Measurements from ENCODE around the gene TRIP13. TPM values are rescaled to one million over a fixed set of nuclear protein-coding genes. Genes with fewer than 3 reads are reported as not detected.

Gene TRIP13
- total and polyA plus RNA-seq, 2 experiments from 2014 or later = 10.4 to 12.4 TPM

DNA sequence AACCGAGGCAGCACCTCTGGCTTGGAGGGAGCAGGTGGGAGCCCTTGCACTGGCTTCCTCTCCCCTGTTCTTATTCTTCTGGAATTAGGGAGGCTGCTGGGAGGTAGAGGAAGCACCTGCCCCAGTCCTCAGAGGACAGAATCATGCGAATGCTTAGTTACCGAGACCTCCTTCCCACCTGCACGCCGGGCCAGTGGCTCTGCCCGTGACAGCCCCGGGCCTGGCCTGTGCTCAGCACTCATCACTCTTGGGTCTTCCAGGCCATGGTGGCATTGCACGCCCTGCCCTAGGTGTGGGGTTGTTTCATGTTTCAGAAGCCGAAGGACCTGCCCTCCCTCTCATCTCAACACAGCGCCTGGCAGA, 70.6 kb downstream of the TRIP13 start:
- Histone ChIP-seq H3K9me3 (ENCODE audit: low read depth) (no peaks in the 10 kb centered on the region), H3K36me3 (no peaks in the 10 kb centered on the region), H3K4me3 (no peak overlapping the region), H3K27ac (no peak overlapping the region), H3K4me1 (ENCODE audit: low read depth) (no peaks in the 10 kb centered on the region), H3K27me3 (no peaks in the 10 kb centered on the region)
- DNase-seq (ENCODE audit: low read depth in 1 of 2, low spot score in 1 of 2) = no peak
- TF ChIP-seq, protein P1, sequence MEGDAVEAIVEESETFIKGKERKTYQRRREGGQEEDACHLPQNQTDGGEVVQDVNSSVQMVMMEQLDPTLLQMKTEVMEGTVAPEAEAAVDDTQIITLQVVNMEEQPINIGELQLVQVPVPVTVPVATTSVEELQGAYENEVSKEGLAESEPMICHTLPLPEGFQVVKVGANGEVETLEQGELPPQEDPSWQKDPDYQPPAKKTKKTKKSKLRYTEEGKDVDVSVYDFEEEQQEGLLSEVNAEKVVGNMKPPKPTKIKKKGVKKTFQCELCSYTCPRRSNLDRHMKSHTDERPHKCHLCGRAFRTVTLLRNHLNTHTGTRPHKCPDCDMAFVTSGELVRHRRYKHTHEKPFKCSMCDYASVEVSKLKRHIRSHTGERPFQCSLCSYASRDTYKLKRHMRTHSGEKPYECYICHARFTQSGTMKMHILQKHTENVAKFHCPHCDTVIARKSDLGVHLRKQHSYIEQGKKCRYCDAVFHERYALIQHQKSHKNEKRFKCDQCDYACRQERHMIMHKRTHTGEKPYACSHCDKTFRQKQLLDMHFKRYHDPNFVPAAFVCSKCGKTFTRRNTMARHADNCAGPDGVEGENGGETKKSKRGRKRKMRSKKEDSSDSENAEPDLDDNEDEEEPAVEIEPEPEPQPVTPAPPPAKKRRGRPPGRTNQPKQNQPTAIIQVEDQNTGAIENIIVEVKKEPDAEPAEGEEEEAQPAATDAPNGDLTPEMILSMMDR (IDR thresholded peaks at IDR 0.05; ENCODE audit: low read depth, low read length) = no peak

DNA sequence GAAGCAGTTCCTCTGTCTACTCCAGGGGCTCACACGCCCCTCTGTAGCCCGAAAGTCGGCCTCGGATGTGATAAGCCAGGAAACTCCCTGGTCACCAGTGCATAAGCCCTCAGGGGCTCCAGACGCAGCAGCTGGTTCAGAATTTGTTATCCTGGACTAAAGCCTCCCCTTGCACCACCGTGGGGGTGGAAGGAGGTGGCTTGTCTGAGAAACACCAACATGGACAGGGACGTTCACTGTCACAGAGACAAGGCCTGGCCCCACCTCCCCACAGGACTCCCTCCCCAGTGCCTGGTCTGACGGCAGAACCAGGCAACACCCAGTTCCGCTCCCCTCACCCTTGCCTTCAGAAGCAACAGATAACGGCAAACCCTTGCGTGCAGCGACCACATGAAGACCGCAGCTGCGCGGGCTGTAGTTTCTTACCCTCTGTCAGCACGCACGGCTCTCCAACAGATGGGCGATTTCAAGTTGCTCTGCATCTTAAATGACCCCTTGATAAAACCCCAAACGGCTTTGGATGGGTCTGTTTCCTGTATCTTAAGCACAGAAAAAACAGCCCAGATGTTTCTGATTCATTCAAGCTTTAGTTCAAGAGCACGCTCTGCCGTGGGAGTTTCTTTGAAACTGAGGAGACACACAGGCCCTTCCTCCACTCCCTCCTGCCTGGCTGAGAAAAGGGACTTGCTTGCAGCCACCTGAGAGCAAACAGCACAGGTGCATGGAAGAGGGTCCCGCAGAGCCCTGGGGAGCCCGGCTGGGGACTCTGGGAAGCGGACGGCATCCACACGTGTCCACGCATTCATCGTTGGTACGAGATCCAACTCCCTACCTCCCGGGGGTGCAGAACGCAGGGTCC, 71.2 kb downstream of the TRIP13 start:
- H3K27me3 ChIP-seq = no peaks in the 10 kb centered on the region
- H3K27ac ChIP-seq = no peak overlapping the region
- DNase-seq (ENCODE audit: low read depth in 1 of 2, low spot score in 1 of 2) = peak in 1 of 2 donors; percentile 97
- H3K36me3 ChIP-seq = no peaks in the 10 kb centered on the region
- TF ChIP-seq, protein P1 (IDR thresholded peaks at IDR 0.05; ENCODE audit: low read depth, low read length) = no peak
- H3K4me3 ChIP-seq = no peak overlapping the region
- H3K9me3 ChIP-seq (ENCODE audit: low read depth) = no peaks in the 10 kb centered on the region
- H3K4me1 ChIP-seq (ENCODE audit: low read depth) = no peaks in the 10 kb centered on the region

DNA sequence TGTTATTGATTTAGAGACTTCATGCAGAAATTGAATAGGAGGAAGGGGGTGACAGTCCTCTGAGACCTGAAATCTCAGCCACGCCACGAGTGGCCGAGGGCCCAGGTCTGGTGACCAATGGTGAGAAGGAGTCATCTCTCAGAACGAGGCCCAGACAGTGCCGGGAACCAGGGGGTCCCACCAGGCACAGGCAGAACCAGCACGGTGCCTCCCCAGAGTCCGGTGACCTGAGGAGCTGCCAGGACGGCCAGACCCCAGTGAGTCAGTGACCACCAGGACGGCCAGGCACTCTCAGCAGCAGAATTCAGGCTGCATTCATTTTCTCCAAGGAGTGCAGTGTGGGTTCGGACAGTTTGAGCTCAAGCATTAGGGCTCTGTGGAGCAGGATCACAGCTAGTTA, 72.1 kb downstream of the TRIP13 start:
- H3K36me3 ChIP-seq = no peaks in the 10 kb centered on the region
- no peaks in the 10 kb centered on the region for H3K4me1 ChIP-seq (ENCODE audit: low read depth)
- DNase-seq (ENCODE audit: low read depth in 1 of 2, low spot score in 1 of 2) = peak in 1 of 2 donors; percentile 42
- H3K9me3 ChIP-seq (ENCODE audit: low read depth) = no peaks in the 10 kb centered on the region
- TF ChIP-seq, protein P1 (IDR thresholded peaks at IDR 0.05; ENCODE audit: low read depth, low read length) = no peak
- no peak overlapping the region for H3K27ac ChIP-seq
- H3K4me3 ChIP-seq = no peak overlapping the region
- H3K27me3 ChIP-seq = no peaks in the 10 kb centered on the region

DNA sequence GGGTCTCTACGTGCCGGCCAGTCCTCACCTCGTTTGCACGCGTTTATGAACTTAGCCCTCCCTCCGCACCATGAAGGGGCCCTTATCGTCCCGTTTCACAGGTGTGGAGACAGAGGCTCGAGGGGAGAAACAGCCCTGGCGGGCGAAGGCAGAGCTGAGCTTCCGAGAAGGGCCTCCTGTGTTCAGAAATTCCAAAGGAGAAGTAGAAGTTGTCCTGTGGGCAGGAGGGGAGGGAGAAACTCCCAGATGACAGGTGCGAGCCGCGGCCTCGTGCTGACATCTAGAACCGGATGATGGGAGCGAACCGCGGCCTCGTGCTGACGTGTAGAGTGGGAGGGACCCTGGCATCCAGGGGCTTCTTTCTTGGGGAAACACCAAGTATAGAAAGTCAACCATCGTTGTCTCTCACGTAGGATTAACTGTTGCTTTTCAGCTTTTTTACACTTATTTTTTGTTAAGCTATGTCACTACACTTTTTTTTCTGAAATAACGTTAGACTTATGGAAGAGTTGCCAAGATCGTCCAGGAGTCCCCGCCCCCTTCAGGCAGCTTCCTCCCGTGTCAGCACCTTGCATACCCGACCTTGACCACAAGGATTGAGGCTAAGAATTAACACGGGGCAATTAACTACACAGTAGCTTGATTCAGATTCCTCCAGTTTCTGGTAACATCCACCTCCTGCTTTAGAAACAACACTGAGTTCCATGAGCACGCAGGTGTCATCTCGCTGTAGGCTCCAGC, 73.1 kb downstream of the TRIP13 start:
- no peak for DNase-seq (ENCODE audit: low read depth in 1 of 2, low spot score in 1 of 2)
- Histone ChIP-seq H3K36me3 (no peaks in the 10 kb centered on the region), H3K27me3 (no peaks in the 10 kb centered on the region), H3K4me1 (ENCODE audit: low read depth) (no peaks in the 10 kb centered on the region), H3K4me3 (no peak overlapping the region), H3K9me3 (ENCODE audit: low read depth) (no peaks in the 10 kb centered on the region), H3K27ac (no peak overlapping the region)
- TF ChIP-seq, protein P1 (IDR thresholded peaks at IDR 0.05; ENCODE audit: low read depth, low read length) = no peak

DNA sequence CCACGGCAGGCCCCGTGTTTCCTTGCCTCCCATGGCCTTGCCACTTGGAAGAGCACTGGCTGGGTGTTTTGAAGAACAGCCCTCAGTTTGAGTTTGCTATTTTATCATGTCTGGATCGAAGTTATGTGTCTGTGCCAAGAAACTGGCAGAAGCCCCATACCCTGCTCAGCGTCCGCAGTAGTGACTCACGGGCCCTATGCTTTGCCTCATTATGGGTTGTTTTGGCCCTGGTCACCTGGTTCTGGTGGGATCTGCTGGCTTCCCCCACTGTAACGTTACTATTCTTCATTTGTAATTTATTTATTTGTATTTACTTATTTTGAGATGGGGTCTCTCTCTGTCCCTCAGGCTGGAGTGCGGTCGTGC, 73.6 kb downstream of the TRIP13 start:
- Histone ChIP-seq H3K4me1 (ENCODE audit: low read depth) (no peaks in the 10 kb centered on the region), H3K36me3 (no peaks in the 10 kb centered on the region), H3K27me3 (no peaks in the 10 kb centered on the region), H3K27ac (no peak overlapping the region), H3K4me3 (no peak overlapping the region), H3K9me3 (ENCODE audit: low read depth) (no peaks in the 10 kb centered on the region)
- TF ChIP-seq, protein P1 (IDR thresholded peaks at IDR 0.05; ENCODE audit: low read depth, low read length) = no peak
- DNase-seq (ENCODE audit: low read depth in 1 of 2, low spot score in 1 of 2) = no peak

Data from cardiac muscle cell (in vitro differentiated cells and primary cell).